ENCODE results near the gene FBXL7. TPM values are rescaled to one million over a fixed set of nuclear protein-coding genes. Genes with fewer than 3 reads are reported as not detected.

The FBXL7 gene
- total RNA-seq, 2 experiments from 2014 or later = not detected

- no peaks in the 10 kb centered on the region for H3K4me1 Mint-ChIP-seq (ENCODE audit: low read depth)
- Histone ChIP-seq H3K9me3 (ENCODE audit: control insufficient read depth in 1 of 2, insufficient read depth in 1 of 2, low read length in 2 of 2) (peaks cover 4 to 7% of the 10 kb centered on the region in 2 experiments), H3K27me3 (ENCODE audit: control insufficient read depth in 1 of 2, insufficient read depth in 2 of 2, low read length in 2 of 2) (no peaks in the 10 kb centered on the region), H3K4me3 (ENCODE audit: low read length) (no peak overlapping the region), H3K4me1 (ENCODE audit: insufficient read depth, low read length) (no peaks in the 10 kb centered on the region), H3K36me3 (ENCODE audit: insufficient read depth, low read length) (no peaks in the 10 kb centered on the region), H3K27ac (ENCODE audit: low read depth in 1 of 2, low read length in 2 of 2) (no peak overlapping the region)
- no peaks in the 10 kb centered on the region for H3K36me3 Mint-ChIP-seq (ENCODE audit: low read depth)
- no peak for TF ChIP-seq CTCF (IDR thresholded peaks at IDR 0.05)
- no peaks in the 10 kb centered on the region for H3K27me3 Mint-ChIP-seq
- DNase-seq (no peak), ATAC-seq (ENCODE audit: poor library complexity) (no peak)
- H3K4me3 Mint-ChIP-seq = no peak overlapping the region
- ChIA-PET POLR2A (no interaction called here), CTCF (no interaction called here)
- H3K27ac Mint-ChIP-seq = no peak overlapping the region
- intact Hi-C loops (cut with DNase I, micrococcal nuclease) = no loop called here
- H3K9me3 Mint-ChIP-seq = peaks cover 6% of the 10 kb centered on the region
Measured at GRCh38 chr5:15837551-15838289, 337.7 kb downstream of the FBXL7 start.

GRCh38 chr5:15844253-15844652, 344.3 kb downstream of the FBXL7 start:
- ATAC-seq (ENCODE audit: poor library complexity) (no peak), DNase-seq (no peak)
- no peak overlapping the region for H3K27ac ChIP-seq (ENCODE audit: low read depth in 1 of 2, low read length in 2 of 2)
- H3K36me3 ChIP-seq (ENCODE audit: insufficient read depth, low read length) = no peaks in the 10 kb centered on the region
- H3K27me3 ChIP-seq (ENCODE audit: control insufficient read depth in 1 of 2, insufficient read depth in 2 of 2, low read length in 2 of 2) = no peaks in the 10 kb centered on the region
- intact Hi-C loops (cut with DNase I, micrococcal nuclease) = no loop called here
- ChIA-PET CTCF (no interaction called here), POLR2A (no interaction called here)
- TF ChIP-seq CTCF (IDR thresholded peaks at IDR 0.05) = no peak
- H3K4me3 ChIP-seq (ENCODE audit: low read length) = no peak overlapping the region
- H3K9me3 ChIP-seq (ENCODE audit: control insufficient read depth in 1 of 2, insufficient read depth in 1 of 2, low read length in 2 of 2) = peaks cover 4 to 11% of the 10 kb centered on the region in 2 experiments
- Mint-ChIP-seq H3K36me3 (ENCODE audit: low read depth) (no peaks in the 10 kb centered on the region), H3K27ac (no peak overlapping the region), H3K27me3 (no peaks in the 10 kb centered on the region), H3K4me3 (no peak overlapping the region), H3K9me3 (peaks cover 7% of the 10 kb centered on the region), H3K4me1 (ENCODE audit: low read depth) (no peaks in the 10 kb centered on the region)
- no peaks in the 10 kb centered on the region for H3K4me1 ChIP-seq (ENCODE audit: insufficient read depth, low read length)

GRCh38 chr5:15844871-15845270, 344.9 kb downstream of the FBXL7 start:
- Mint-ChIP-seq H3K9me3 (peaks cover 8% of the 10 kb centered on the region), H3K27ac (no peak overlapping the region), H3K4me3 (no peak overlapping the region), H3K36me3 (ENCODE audit: low read depth) (no peaks in the 10 kb centered on the region), H3K27me3 (no peaks in the 10 kb centered on the region), H3K4me1 (ENCODE audit: low read depth) (no peaks in the 10 kb centered on the region)
- intact Hi-C loops (cut with DNase I, micrococcal nuclease) = no loop called here
- H3K9me3 ChIP-seq (ENCODE audit: control insufficient read depth in 1 of 2, insufficient read depth in 1 of 2, low read length in 2 of 2) = peaks cover 4 to 11% of the 10 kb centered on the region in 2 experiments
- ChIA-PET POLR2A (no interaction called here), CTCF (no interaction called here)
- H3K27ac ChIP-seq (ENCODE audit: low read depth in 1 of 2, low read length in 2 of 2) = no peak overlapping the region
- no peak for ATAC-seq (ENCODE audit: poor library complexity)
- H3K4me1 ChIP-seq (ENCODE audit: insufficient read depth, low read length) = no peaks in the 10 kb centered on the region
- TF ChIP-seq CTCF (IDR thresholded peaks at IDR 0.05) = no peak
- H3K36me3 ChIP-seq (ENCODE audit: insufficient read depth, low read length) = no peaks in the 10 kb centered on the region
- no peaks in the 10 kb centered on the region for H3K27me3 ChIP-seq (ENCODE audit: control insufficient read depth in 1 of 2, insufficient read depth in 2 of 2, low read length in 2 of 2)
- no peak for DNase-seq
- H3K4me3 ChIP-seq (ENCODE audit: low read length) = no peak overlapping the region
